ENCODE data around the gene RNF157. TPM values are rescaled to one million over a fixed set of nuclear protein-coding genes. Genes with fewer than 3 reads are reported as not detected.

RNF157 gene
- 0.29 and 0.89 TPM in 2 replicates for total RNA-seq

DNA sequence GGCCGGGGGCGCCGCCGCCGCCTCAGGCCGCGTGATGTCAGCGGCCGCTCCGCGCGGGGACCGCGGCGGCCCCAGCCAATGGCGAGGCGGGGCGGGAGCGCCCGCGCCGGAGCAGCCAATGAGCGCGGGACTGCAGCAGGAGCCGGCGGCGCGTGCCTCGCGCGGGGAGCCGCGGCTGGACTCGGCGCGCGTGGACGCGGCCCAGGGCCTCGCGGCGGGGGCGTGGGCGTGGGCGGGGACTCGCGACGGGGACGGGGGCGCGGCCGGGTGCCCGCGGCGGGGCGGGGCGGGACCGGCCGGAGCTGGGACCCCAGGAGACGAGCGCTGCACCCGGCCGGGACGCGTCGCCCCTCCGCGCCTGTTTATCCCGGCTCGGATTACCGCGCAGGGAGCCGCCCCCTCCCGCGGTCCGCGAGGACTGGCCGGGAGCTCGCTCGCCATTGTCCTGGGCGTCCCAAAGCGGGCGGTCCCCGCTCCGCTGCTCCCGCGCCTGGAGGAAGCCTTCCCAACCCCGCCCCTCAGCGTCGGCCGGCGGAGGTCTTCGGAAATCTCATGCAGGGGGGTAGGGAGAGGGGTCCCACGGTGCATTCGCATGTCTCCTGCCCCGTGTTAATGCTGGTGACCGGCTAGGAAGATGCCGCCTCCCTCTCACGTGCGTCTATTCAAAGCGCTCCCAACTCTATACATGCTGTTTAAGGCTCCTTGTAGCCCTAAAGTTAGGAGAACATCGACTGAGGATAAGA lies at the start of gene RNF157:
Gene RNF157 (minus strand): TSS at position 33 of the 743 bp plus-strand sequence. CDS start 253 bp downstream, outside the sequence.

DNA sequence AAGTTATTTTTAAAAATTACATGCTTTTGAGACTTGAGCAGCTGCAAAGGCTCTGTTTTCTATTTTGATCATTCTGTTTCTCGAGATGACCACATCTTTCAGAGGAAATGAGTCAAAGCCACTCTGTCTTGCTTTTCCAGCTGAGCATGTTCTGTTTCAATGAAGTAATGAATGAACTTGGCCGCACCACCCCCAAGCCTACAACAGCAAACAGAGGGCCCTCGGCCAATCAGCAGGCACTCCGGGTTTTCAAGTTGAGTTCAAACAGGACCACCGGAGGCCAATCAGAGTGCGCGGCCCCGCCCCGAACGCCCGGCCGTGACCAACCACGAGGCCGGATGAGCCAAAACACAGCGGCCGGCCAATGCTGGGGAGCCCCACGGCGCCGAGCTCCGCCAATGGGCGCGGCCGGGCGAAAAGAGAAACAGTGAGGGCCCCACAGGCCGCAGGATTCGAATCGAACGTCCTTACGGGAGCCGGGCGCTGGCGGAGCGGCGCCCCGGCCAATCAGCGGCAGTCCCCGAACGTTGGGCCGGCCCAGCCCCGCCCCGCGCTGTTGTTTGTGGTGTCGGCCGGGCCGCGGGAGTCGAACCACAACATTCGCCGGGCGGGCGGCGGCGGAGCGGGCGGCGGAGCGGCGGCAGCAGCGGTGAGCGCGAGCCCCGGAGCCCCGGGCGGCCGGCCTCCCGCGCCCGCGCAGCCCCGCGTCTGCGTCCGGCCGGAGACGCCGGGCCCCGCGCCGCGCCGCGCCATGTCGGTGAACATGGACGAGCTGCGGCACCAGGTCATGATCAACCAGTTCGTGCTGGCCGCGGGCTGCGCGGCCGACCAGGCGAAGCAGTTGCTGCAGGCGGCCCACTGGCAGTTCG lies 24.7 kb upstream of the RNF157 start, which contains the start of gene UBALD2:
Gene UBALD2 (plus strand): TSS at position 594 of the 869 bp plus-strand sequence. CDS start 158 bp downstream, at position 752.

DNA sequence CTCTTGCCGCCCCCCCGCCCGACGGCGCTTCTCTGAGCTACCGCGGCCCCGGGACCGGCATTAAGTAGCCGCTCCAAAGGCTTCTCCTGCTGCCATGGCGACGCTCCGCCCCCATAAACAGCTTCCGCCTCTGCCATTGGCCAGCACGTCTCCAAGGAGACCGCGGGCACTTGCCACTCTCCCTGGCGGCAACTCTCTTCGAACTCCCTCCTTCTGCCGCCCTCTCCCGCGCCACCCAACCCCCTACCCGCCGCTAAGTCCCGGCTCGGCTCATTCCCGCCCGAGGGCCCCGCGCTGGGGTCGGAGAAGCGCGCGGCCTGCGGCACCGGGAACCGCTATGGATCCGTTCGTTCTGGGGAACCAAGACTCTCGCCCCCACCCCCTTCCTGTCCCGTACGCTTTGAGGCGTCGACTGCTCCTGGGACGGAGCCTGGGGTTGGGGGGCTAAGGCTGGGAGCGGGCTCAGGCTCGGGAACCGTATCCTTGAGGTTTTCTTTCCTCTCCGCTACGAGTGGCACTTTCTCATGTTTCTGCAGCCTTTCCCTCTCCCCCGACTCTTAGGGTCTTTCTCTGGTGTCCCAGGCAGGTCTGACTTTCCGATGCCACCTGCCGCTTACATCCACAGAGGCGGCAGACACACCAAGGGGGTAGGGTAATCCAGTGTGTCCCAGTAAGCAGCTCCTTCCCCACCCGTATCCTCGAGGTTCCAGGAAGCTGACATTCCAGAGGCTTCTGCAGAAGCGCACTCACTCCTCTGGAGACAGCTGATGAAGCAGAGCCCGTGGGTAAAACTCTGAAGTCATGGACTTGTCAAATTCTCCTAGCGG lies 98.9 kb downstream of the RNF157 start, which contains the start of gene FOXJ1:
Gene FOXJ1 (minus strand): TSS at position 34 of the 827 bp plus-strand sequence. CDS start 850 bp downstream, outside the sequence.

DNA sequence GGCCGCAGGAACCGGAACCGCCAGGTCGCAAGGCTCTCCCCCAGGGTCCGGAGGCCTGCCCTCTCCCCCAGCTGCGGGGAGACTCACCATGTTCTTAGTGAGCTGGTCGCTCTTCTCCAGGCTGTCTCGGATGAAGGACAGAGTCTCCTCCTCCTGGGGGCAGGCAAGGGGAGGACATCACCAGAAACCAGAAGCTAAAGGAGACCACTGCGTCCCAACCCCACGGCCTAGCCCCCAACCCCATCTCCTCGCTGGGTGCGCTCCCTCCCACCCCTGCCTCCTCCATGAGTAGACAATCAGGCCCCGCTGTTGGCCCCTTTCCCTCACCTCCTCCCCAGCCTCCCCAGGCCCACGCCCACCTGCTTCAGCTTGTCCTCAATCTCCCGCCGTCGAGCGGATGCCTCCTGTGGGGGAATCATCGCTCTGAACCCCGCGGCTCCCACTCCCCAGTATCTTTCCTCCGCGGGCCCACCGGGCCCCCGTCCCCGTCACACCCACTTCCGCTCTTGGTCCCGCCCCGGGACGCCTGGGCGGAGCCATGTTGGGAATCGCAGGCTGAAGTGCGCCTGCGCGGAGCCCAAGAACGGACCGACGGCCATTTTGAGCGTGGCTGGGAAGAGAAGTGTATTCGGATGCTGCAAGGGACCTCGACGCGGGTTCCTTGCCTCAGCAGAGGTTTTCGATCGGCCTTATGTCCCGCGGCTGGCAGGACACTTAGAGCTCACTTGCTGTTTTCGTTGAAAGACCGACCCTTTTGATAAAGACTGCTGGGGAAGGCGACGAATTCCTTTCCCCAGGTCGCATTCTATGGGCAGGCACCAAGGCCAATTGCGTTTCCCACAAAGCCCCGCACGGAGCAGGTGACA lies 136.8 kb downstream of the RNF157 start, which contains the start of gene EXOC7:
Gene EXOC7 (minus strand): TSS at position 514 of the 866 bp plus-strand sequence. CDS start 95 bp downstream, at position 419.

Other genes starting within 250 kb of the RNF157 start
- gene CDK3, start 239.6 kb downstream of the RNF157 start, total RNA-seq: 1.2 and 3.5 TPM in 2 replicates
- gene EVPL, start 213.2 kb downstream of the RNF157 start, total RNA-seq: 0.53 and 0.58 TPM in 2 replicates
- 29.4 and 37.7 TPM in 2 replicates for gene SRP68, start 168.0 kb downstream of the RNF157 start, total RNA-seq
- 0.29 and 0.53 TPM in 2 replicates for gene GALR2, start 165.7 kb downstream of the RNF157 start, total RNA-seq
- gene ZACN, start 161.3 kb downstream of the RNF157 start, total RNA-seq: not detected in 2 replicates
- 61.0 and 64.9 TPM in 2 replicates for gene EXOC7, start 136.7 kb downstream of the RNF157 start, total RNA-seq
- not detected in 2 replicates for gene FOXJ1, start 99.2 kb downstream of the RNF157 start, total RNA-seq
- 7.6 and 16.7 TPM in 2 replicates for gene UBALD2, start 24.9 kb upstream of the RNF157 start, total RNA-seq
- 0.18 and 0.58 TPM in 2 replicates for gene QRICH2, start 67.8 kb upstream of the RNF157 start, total RNA-seq
- 31.9 and 39.5 TPM in 2 replicates for gene PRPSAP1, start 113.4 kb upstream of the RNF157 start, total RNA-seq
- gene SPHK1, start 144.1 kb upstream of the RNF157 start, total RNA-seq: 20.9 and 34.3 TPM in 2 replicates
- 9.2 and 11.7 TPM in 2 replicates for gene UBE2O, start 212.7 kb upstream of the RNF157 start, total RNA-seq
- gene AANAT, start 227.1 kb upstream of the RNF157 start, total RNA-seq: not detected in 2 replicates